DMS79 treated with DMSO at 0.1 percent for 48 hours (cell line): ENCODE measurements around the gene RAPGEF5.
A peak's percentile ranks its signal among the peaks of the same experiment; 100 is the strongest.

Experiments used
- DNase-seq: peaks from one replicate; lab custom pipeline; 2025; lab: John Stamatoyannopoulos, UW

The RAPGEF5 gene

GRCh38 chr7:22350466-22351328 is 6.3 kb downstream of the RAPGEF5 start:
- DNase-seq: no peak

- no peak for DNase-seq
Measured at GRCh38 chr7:22348379-22348778, 8.6 kb downstream of the RAPGEF5 start.

GRCh38 chr7:22346383-22347107 is 10.4 kb downstream of the RAPGEF5 start:
- DNase-seq: no peak

GRCh38 chr7:22344655-22345054 is 12.3 kb downstream of the RAPGEF5 start:
- DNase-seq: no peak

GRCh38 chr7:22343612-22344011 is 13.3 kb downstream of the RAPGEF5 start:
- no peak for DNase-seq

GRCh38 chr7:22343071-22343470 is 13.9 kb downstream of the RAPGEF5 start:
- DNase-seq: no peak

- no peak for DNase-seq
Measured at GRCh38 chr7:22339725-22340390, 17.1 kb downstream of the RAPGEF5 start.

GRCh38 chr7:22338877-22339276 is 18.1 kb downstream of the RAPGEF5 start:
- DNase-seq: peak; percentile 43

- DNase-seq: no peak
Measured at GRCh38 chr7:22338411-22338810, 18.5 kb downstream of the RAPGEF5 start.

- DNase-seq: no peak
Measured at GRCh38 chr7:22333680-22334141, 23.2 kb downstream of the RAPGEF5 start.

GRCh38 chr7:22332461-22332870 is 24.5 kb downstream of the RAPGEF5 start:
- no peak for DNase-seq

GRCh38 chr7:22331704-22332103 is 25.2 kb downstream of the RAPGEF5 start:
- no peak for DNase-seq

- DNase-seq: no peak
Measured at GRCh38 chr7:22330903-22331302, 26.1 kb downstream of the RAPGEF5 start.

GRCh38 chr7:22329816-22330524 is 27.0 kb downstream of the RAPGEF5 start:
- no peak for DNase-seq

- no peak for DNase-seq
Measured at GRCh38 chr7:22326181-22326580, 30.8 kb downstream of the RAPGEF5 start.

GRCh38 chr7:22325671-22326070 is 31.3 kb downstream of the RAPGEF5 start:
- DNase-seq: no peak

GRCh38 chr7:22323714-22324113 is 33.2 kb downstream of the RAPGEF5 start:
- no peak for DNase-seq

GRCh38 chr7:22320416-22320815 is 36.5 kb downstream of the RAPGEF5 start:
- no peak for DNase-seq

GRCh38 chr7:22319424-22320403 is 37.2 kb downstream of the RAPGEF5 start:
- peak; percentile 41 for DNase-seq

GRCh38 chr7:22318376-22318775 is 38.6 kb downstream of the RAPGEF5 start:
- no peak for DNase-seq

GRCh38 chr7:22317632-22318031 is 39.3 kb downstream of the RAPGEF5 start:
- DNase-seq: no peak
